Vagina (tissue), 2 donors: ENCODE data around the gene VPS11. TPM values are rescaled to one million over a fixed set of nuclear protein-coding genes. Genes with fewer than 3 reads are reported as not detected.
"Not testable (repeated sequence)": the region's sequence is repeated elsewhere in the genome, so short reads cannot be mapped to it uniquely, and the experiment has no call there.

Source experiments
- DNase-seq, 2 donors: peaks; one replicate each; pipeline ENCODE4 v3.0.0-alpha.2; 2017; ENCODE audit errors: extremely low spot score in 2 of 2
- H3K27ac ChIP-seq: fragments of 200-600 bp; sonication (generic); one replicate; pipeline ENCODE4 v1.5.1; 2019
- H3K27me3 ChIP-seq: fragments of 200-600 bp; sonication (generic); one replicate; pipeline ENCODE4 v1.5.1; 2019
- H3K36me3 ChIP-seq, 2 donors: fragments of 200-600 bp; sonication (generic); one replicate each; pipeline ENCODE4 v1.5.1; 2017 to 2019
- H3K4me1 ChIP-seq: fragments of 200-600 bp; sonication (generic); one replicate; pipeline ENCODE4 v1.5.1; 2019
- H3K4me3 ChIP-seq, 2 donors: fragments of 200-600 bp; sonication (generic); 1 replicate in 1 of 2; 2 replicates in 1 of 2; pipeline ENCODE4 v1.5.1; 2016 to 2019
- H3K9me3 ChIP-seq: fragments of 200-600 bp; sonication (generic); one replicate; pipeline ENCODE4 v1.5.1; 2019
- CTCF ChIP-seq, 3 experiments: fragments of 450-650 bp in 2 of 3; fragments of 200-600 bp in 1 of 3; sonication (generic) in 1 of 3; IDR thresholded peaks; one replicate each; pipeline ENCODE4 v1.5.1; 2017 to 2019; ENCODE audit warnings: antibody characterized with exemption in 3 of 3, mild to moderate bottlenecking in 2 of 3, moderate library complexity in 2 of 3
- POLR2A ChIP-seq, 2 donors: fragments of 450-650 bp; IDR thresholded peaks; one replicate each; pipeline ENCODE4 v1.6.1; 2017; ENCODE audit warnings: antibody characterized with exemption in 2 of 2, mild to moderate bottlenecking in 2 of 2, moderate library complexity in 2 of 2
- POLR2AphosphoS5 ChIP-seq, 2 donors: sonication (generic); formaldehyde crosslinking; IDR thresholded peaks; one replicate each; pipeline ENCODE4 v1.9.0; 2017; ENCODE audit warnings: antibody characterized with exemption in 2 of 2, mild to moderate bottlenecking in 2 of 2, low read depth in 1 of 2; ENCODE audit not compliant: insufficient read depth in 1 of 2
- intact Hi-C: fragments of 100-400 bp; cut with DNase I; formaldehyde crosslinking; loops from one replicate; pipeline ENCODE4 v1.15.1; 2023
- total RNA-seq: library from RNA; depleted of rRNA; stranded (reverse); fragments of >200 nt; gene quantifications from one replicate; pipeline ENCODE4 v1.2.3, GENCODE V29; 2016

The VPS11 gene
- total RNA-seq, 1 donor from 2014 or later: 56.0 TPM

DNA sequence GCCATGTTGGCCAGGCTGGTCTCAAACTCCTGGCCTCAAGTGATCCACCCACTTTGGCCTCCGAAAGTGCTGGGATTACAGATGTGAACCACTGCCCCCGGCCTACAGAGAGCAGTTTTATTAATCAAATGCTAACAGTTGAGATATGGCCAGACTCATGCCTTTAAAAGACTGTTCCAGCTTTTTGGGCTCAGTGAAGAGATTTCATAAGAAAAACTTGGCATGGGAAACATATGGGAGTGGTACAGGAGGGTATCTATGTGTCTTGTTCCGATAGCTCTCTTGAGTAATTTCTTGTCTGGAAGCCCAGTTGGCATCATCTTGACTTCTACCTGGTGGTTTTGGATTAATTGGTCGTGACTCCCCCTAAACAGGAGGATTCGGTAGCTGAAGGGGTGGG, 28.7 kb upstream of the VPS11 start:
- no peak overlapping the region for H3K4me3 ChIP-seq
- DNase-seq: no peak
- H3K27ac ChIP-seq: no peak overlapping the region
- no peaks in the 10 kb centered on the region for H3K27me3 ChIP-seq
- intact Hi-C loops: no loop called here
- H3K9me3 ChIP-seq: no peaks in the 10 kb centered on the region
- TF ChIP-seq POLR2AphosphoS5 (IDR thresholded peaks at IDR 0.05; ENCODE audit: insufficient read depth in 1 of 2, low read depth in 1 of 2) (no peak), POLR2A (IDR thresholded peaks at IDR 0.05) (no peak), CTCF (IDR thresholded peaks at IDR 0.05) (no peak)
- no peaks in the 10 kb centered on the region for H3K4me1 ChIP-seq
- H3K36me3 ChIP-seq: no peaks in the 10 kb centered on the region

GRCh38 chr11:119039471-119039870, 28.1 kb upstream of the VPS11 start:
- DNase-seq, H3K9me3 ChIP-seq, H3K36me3 ChIP-seq, H3K4me3 ChIP-seq, H3K27me3 ChIP-seq, H3K4me1 ChIP-seq, intact Hi-C loops, H3K27ac ChIP-seq: not testable (repeated sequence)

DNA sequence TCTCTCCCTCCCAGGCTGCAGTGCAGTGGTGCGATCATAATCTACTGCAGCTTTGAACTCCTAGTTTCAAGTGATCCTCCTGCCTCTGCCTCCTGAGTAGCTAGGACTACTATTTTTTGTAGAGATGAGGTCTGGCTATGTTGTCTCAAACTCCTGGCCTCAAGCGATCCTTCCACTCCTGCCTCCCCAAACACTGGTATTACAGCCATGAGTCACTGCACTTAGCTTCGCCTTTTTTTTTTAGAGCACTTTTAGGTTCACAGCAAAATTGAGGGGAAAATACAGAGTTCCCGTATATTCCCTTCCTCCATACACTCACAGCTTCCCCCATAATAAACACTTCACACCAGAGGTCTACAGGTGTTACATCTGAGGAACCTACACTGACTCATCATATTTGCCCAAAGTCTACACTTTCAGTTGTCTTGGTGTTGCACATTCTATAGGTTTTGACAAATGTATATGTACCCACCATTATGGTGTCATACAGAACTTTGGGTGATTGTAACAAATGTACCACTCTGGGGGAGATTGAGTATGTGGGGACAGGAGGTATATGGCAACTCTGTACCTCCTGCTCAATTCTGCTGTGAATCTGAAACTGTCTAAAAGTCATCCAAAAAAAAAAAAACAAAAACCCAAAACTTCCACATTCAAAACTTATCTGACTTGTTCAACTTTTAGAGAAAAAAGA, 25.6 kb upstream of the VPS11 start:
- H3K4me3 ChIP-seq: no peak overlapping the region
- DNase-seq: no peak
- TF ChIP-seq CTCF (IDR thresholded peaks at IDR 0.05): no peak
- TF ChIP-seq POLR2AphosphoS5 (IDR thresholded peaks at IDR 0.05; ENCODE audit: insufficient read depth in 1 of 2, low read depth in 1 of 2): no peak
- TF ChIP-seq POLR2A (IDR thresholded peaks at IDR 0.05): no peak
- H3K27me3 ChIP-seq: no peaks in the 10 kb centered on the region
- peaks cover 0 to 20% of the 10 kb centered on the region in 2 donors for H3K36me3 ChIP-seq
- H3K4me1 ChIP-seq: no peaks in the 10 kb centered on the region
- intact Hi-C loops: no loop called here
- H3K27ac ChIP-seq: no peak overlapping the region
- no peaks in the 10 kb centered on the region for H3K9me3 ChIP-seq

- intact Hi-C loops: no loop called here
- no peaks in the 10 kb centered on the region for H3K27me3 ChIP-seq
- H3K27ac ChIP-seq: no peak overlapping the region
- TF ChIP-seq POLR2AphosphoS5 (IDR thresholded peaks at IDR 0.05; ENCODE audit: insufficient read depth in 1 of 2, low read depth in 1 of 2): no peak
- no peak for TF ChIP-seq POLR2A (IDR thresholded peaks at IDR 0.05)
- TF ChIP-seq CTCF (IDR thresholded peaks at IDR 0.05): no peak
- peaks cover 0 to 30% of the 10 kb centered on the region in 2 donors for H3K36me3 ChIP-seq
- no peak for DNase-seq
- no peak overlapping the region for H3K4me3 ChIP-seq
- no peaks in the 10 kb centered on the region for H3K4me1 ChIP-seq
- H3K9me3 ChIP-seq: no peaks in the 10 kb centered on the region
These were observed 24.7 kb upstream of the VPS11 start for GRCh38 chr11:119042927-119043326.

- H3K27ac ChIP-seq: no peak overlapping the region
- intact Hi-C loops: no loop called here
- DNase-seq: no peak
- peaks cover 0 to 47% of the 10 kb centered on the region in 2 donors for H3K36me3 ChIP-seq
- H3K27me3 ChIP-seq: no peaks in the 10 kb centered on the region
- no peaks in the 10 kb centered on the region for H3K9me3 ChIP-seq
- TF ChIP-seq POLR2AphosphoS5 (IDR thresholded peaks at IDR 0.05; ENCODE audit: insufficient read depth in 1 of 2, low read depth in 1 of 2) (no peak), CTCF (IDR thresholded peaks at IDR 0.05) (peak in 1 of 3 experiments; percentile 5), POLR2A (IDR thresholded peaks at IDR 0.05) (no peak)
- H3K4me3 ChIP-seq: no peak overlapping the region
- no peaks in the 10 kb centered on the region for H3K4me1 ChIP-seq
These were observed 22.9 kb upstream of the VPS11 start for GRCh38 chr11:119044708-119045107.
